ENCODE results near the gene SELENOO. TPM values are rescaled to one million over a fixed set of nuclear protein-coding genes. Genes with fewer than 3 reads are reported as not detected.
A peak's percentile ranks its signal among the peaks of the same experiment; 100 is the strongest.

SELENOO gene
- total RNA-seq, 1 donor from 2014 or later = 17.6 TPM

DNA sequence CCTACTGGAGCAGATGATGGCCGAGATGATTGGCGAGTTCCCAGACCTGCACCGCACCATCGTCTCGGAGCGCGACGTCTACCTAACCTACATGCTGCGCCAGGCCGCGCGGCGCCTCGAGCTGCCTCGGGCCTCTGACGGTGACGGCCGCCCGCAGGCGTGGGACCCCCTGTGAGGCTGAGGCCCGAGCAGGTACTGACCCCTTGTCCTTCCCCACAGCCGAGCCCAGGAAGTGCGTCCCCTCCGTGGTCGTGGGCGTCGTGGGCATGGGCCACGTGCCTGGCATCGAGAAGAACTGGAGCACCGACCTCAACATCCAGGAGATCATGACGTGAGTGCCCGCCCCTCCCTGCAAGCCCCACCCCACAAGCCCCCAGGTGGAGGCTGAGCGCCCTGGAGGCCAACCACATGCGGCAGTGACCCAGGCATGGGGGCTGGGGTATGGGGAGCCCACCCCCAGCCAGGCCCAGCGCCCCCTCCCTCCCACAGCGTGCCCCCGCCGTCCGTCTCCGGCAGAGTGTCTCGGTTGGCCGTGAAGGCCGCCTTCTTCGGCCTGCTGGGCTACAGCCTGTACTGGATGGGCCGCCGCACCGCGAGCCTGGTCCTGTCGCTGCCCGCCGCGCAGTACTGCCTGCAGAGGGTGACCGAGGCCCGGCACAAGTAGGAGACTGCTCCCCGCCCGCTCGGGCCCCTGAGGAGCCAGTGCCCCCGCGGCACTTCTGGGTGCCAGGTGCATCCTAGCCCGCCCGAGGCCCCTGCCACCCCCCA is 2.8 kb upstream of the SELENOO start:
- no peaks in the 10 kb centered on the region for H3K9me3 ChIP-seq
- no peak overlapping the region for H3K27ac ChIP-seq
- DNase-seq (no peak), ATAC-seq (no peak)
- no peaks in the 10 kb centered on the region for H3K27me3 ChIP-seq
- intact Hi-C loops (cut with DNase I) = no loop called here
- peaks cover 46% of the 10 kb centered on the region for H3K36me3 ChIP-seq
- no peak overlapping the region for H3K4me3 ChIP-seq
- TF ChIP-seq, protein P1, sequence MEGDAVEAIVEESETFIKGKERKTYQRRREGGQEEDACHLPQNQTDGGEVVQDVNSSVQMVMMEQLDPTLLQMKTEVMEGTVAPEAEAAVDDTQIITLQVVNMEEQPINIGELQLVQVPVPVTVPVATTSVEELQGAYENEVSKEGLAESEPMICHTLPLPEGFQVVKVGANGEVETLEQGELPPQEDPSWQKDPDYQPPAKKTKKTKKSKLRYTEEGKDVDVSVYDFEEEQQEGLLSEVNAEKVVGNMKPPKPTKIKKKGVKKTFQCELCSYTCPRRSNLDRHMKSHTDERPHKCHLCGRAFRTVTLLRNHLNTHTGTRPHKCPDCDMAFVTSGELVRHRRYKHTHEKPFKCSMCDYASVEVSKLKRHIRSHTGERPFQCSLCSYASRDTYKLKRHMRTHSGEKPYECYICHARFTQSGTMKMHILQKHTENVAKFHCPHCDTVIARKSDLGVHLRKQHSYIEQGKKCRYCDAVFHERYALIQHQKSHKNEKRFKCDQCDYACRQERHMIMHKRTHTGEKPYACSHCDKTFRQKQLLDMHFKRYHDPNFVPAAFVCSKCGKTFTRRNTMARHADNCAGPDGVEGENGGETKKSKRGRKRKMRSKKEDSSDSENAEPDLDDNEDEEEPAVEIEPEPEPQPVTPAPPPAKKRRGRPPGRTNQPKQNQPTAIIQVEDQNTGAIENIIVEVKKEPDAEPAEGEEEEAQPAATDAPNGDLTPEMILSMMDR (IDR thresholded peaks at IDR 0.05) = no peak
- H3K4me1 ChIP-seq = peaks cover 15% of the 10 kb centered on the region

DNA sequence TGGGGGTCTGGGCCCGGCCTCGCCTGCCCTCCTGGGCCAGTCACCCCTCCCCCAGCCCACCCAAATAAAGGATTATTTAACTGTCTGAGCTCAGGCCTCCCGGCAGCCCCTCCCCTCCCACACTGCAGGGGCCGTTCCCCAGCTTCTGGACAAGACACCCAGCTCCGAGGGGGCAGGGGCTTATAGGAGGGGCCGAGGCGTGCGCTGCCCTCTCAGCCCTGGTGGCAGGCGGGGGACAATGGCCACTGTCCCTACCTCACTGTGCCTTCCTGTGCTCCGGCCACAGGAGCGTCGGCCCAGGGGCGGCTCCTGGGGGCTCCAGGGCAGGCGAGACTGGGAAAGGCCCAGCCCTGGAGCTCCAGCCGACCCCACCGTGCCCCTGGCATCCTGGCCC is 2.2 kb upstream of the SELENOO start:
- TF ChIP-seq, protein P1 (IDR thresholded peaks at IDR 0.05) = no peak
- DNase-seq = no peak
- Histone ChIP-seq H3K27ac (no peak overlapping the region), H3K4me1 (peaks cover 14% of the 10 kb centered on the region), H3K36me3 (peaks cover 46% of the 10 kb centered on the region), H3K4me3 (no peak overlapping the region), H3K27me3 (no peaks in the 10 kb centered on the region), H3K9me3 (no peaks in the 10 kb centered on the region)
- intact Hi-C loops (cut with DNase I) = no loop called here
- ATAC-seq = no peak

DNA sequence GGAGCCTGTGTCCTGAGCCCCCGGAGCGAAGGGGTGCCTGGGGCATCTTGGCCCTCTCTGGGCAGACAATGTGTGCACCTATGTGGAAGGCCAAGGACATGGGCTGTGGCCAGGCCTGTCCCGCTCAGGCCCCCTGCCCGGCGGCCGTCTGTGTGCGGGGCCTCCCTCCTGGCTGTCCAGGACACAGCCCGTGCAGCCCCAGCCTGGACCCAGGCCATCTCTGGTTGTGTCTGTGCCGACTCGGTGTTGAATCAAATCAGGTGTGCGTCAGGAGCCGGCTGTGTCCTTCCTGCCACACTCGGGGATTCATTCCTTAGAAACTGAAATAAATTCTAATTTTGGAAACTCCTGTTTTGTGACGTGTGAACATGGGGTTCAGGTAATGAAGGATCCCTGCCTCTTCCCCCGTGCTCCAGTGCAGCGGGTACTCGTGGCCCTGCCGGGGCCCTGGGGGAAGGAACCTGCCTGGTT is 1.5 kb upstream of the SELENOO start:
- no peak for DNase-seq
- H3K36me3 ChIP-seq = peaks cover 40% of the 10 kb centered on the region
- H3K9me3 ChIP-seq = no peaks in the 10 kb centered on the region
- peaks cover 14% of the 10 kb centered on the region for H3K4me1 ChIP-seq
- no peak overlapping the region for H3K4me3 ChIP-seq
- intact Hi-C loops (cut with DNase I) = no loop called here
- no peaks in the 10 kb centered on the region for H3K27me3 ChIP-seq
- no peak overlapping the region for H3K27ac ChIP-seq
- no peak for ATAC-seq
- TF ChIP-seq, protein P1 (IDR thresholded peaks at IDR 0.05) = no peak

DNA sequence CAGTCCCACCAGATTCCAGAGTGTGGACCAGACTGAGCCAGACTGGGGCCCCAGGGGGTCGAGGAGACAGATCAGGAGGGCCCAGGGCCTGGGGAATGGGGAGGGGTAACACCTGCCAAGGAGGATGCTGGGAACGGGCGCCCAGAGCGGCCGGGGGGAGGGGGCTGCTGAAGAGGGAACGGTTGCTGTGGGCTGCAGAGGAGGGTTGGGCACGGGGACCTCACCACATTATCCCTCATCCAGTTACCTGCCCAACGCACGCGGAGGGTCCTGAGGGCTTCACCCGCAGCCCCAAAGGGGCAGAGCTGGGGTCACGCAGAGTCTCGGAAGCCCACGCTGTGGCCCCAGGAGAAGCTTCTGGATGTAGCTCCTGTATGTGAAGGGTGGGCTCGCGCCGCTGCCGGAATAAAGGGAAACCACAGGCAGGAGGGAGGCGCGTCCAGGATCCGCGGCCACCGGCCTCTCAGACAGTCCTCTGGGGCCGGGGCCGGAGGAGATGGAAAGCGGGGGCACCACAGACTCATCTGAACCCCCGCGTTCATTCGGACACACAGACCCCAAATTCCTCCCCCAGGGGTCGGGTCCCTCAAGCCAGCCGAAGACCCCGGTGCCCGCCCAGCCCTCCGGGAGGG is 866 bp upstream of the SELENOO start:
- intact Hi-C loops (cut with DNase I) = no loop called here
- peak overlapping the region; percentile 76 for H3K4me3 ChIP-seq
- H3K27ac ChIP-seq = peak overlapping the region; percentile 74
- ATAC-seq = peak; percentile 3
- H3K36me3 ChIP-seq = peaks cover 33% of the 10 kb centered on the region
- no peak for DNase-seq
- no peaks in the 10 kb centered on the region for H3K9me3 ChIP-seq
- H3K27me3 ChIP-seq = no peaks in the 10 kb centered on the region
- peaks cover 14% of the 10 kb centered on the region for H3K4me1 ChIP-seq
- TF ChIP-seq, protein P1 (IDR thresholded peaks at IDR 0.05) = no peak

DNA sequence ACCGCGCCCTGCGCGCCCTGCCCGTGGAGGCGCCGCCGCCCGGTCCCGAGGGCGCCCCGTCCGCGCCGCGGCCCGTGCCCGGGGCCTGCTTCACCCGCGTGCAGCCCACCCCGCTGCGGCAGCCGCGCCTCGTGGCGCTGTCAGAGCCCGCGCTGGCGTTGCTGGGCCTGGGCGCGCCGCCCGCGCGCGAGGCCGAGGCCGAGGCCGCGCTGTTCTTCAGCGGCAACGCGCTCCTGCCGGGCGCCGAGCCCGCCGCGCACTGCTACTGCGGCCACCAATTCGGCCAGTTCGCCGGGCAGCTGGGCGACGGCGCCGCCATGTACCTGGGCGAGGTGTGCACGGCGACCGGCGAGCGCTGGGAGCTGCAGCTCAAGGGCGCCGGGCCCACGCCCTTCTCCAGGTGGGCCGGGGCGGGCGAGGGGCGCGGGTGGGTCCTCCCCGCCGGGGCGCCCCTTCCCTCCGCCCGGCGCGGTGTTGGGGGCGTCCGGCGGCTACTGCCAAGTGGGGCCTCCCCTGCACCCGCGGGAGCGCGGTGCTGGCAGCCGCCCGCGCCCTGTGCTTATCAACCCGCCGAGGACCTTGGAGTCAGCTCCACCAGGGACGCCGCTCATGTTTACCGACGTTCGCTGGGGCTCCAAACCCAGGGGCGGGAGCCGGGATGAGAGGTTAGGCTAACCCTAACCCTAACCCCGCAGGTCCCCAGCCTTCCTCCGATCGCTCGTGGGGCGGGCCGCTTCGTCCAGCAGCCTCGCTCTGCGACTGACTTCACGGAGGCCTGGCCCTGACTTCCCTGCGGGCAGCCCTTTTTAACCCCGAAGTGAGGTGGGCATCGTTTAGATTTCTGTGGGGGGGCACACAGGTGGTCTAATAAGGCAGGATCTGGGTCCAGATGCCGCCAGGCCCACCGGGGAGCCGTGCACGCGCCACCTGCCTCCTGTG is 649 bp downstream of the SELENOO start:
- intact Hi-C loops (cut with DNase I) = no loop called here
- Histone ChIP-seq H3K36me3 (peaks cover 25% of the 10 kb centered on the region), H3K4me3 (peak overlapping the region; percentile 76), H3K27ac (peak overlapping the region; percentile 74), H3K4me1 (peaks cover 17% of the 10 kb centered on the region), H3K27me3 (no peaks in the 10 kb centered on the region), H3K9me3 (no peaks in the 10 kb centered on the region)
- TF ChIP-seq, protein P1 (IDR thresholded peaks at IDR 0.05) = no peak
- ATAC-seq = peak; percentile 36
- DNase-seq = no peak

Data from upper lobe of right lung (tissue), 1 donor.